Measurements from ENCODE around the gene CSRP1. TPM values are rescaled to one million over a fixed set of nuclear protein-coding genes. Genes with fewer than 3 reads are reported as not detected.
A peak's percentile ranks its signal among the peaks of the same experiment; 100 is the strongest.

CSRP1 gene
- total and polyA plus RNA-seq, 9 of the 15 experiments (the other 6 are each of a cell fraction or from before 2014, with no cell fraction given) = 6.8 to 39.4 (median 23.7) TPM

DNA sequence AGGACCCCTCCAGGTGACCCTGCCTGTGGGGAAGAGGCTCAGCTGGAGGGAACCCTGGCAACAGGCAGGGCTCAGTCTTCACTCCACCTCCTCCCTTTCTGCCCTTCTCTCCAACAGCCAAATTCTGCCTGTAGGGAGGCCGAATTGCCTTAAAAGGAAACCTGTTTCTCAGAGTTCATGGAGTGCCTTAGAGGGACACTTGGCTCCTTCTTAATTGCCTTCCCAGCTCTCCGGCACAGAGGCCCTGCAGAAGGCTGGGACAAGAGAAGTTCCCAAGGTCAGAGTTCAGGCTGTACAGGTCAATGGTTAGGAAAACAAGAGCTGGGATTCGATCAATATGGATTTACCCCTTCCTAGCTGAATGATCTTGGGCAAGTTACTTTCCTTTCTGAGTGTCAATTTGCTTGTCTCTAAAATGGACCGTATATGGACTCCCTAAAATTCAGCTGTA lies 6.2 kb downstream of the CSRP1 start:
- ATAC-seq = no peak
- 38% methylated on average over 4 of the region's 4 CpGs for WGBS (ENCODE audit: insufficient coverage, low coverage, missing lambda C conversion rate)
- Histone ChIP-seq H4K20me1 (replicated peaks; ENCODE audit: control insufficient read depth, insufficient read depth, low read length) (no peaks in the 10 kb centered on the region), H3K36me3 (ENCODE audit: control insufficient read depth, insufficient read depth, low read length) (no peaks in the 10 kb centered on the region), H3K79me2 (ENCODE audit: control insufficient read depth, insufficient read depth, low read length) (no peaks in the 10 kb centered on the region), H3K27ac (ENCODE audit: extremely low read depth, low read depth, low read length) (no peak overlapping the region), H3K4me1 (replicated peaks in 1 of 2; ENCODE audit: control insufficient read depth in 2 of 2, insufficient read depth in 2 of 2, low read length in 2 of 2) (peaks cover 0 to 5% of the 10 kb centered on the region in 2 experiments; a peak in 3 of 5 replicates), H3K9me1 (ENCODE audit: control insufficient read depth, insufficient read depth, low read length) (no peaks in the 10 kb centered on the region), H3K9ac (ENCODE audit: insufficient read depth in 1 of 2, low read depth in 2 of 2, low read length in 2 of 2) (no peak overlapping the region), H3K4me2 (ENCODE audit: insufficient read depth, low read length) (no peak overlapping the region), H3K9me3 (replicated peaks; ENCODE audit: control insufficient read depth, insufficient read depth, low read depth, low read length) (no peaks in the 10 kb centered on the region), H3K27me3 (ENCODE audit: control insufficient read depth in 2 of 2, insufficient read depth in 2 of 2, low read length in 2 of 2) (peaks cover 0 to 20% of the 10 kb centered on the region in 2 experiments; a peak in 1 of 5 replicates), H3K4me3 (no peak overlapping the region), H2AFZ (ENCODE audit: low read depth, low read length) (no peak overlapping the region)
- in situ Hi-C loops (cut with MboI) (no loop called here), intact Hi-C loops (cut with micrococcal nuclease) (no loop called here)
- ChIA-PET POLR2A (interaction anchor here (0.7 to 3.4 kb wide), 6 partner anchors 8 to 73 kb away, joined by 3 to 14 read pairs (median 4); no protein-coding TSS in a partner anchor), CTCF (ENCODE audit: low intra/inter-chr PET ratio) (no interaction called here)
- no TSS peak for BruUV-seq (replicated peaks)
- peak; percentile 26 for FAIRE-seq
- DNase-seq (ENCODE audit: extremely low read depth in 1 of 4, low spot score in 3 of 4) = no peak
- TF ChIP-seq, protein P1, sequence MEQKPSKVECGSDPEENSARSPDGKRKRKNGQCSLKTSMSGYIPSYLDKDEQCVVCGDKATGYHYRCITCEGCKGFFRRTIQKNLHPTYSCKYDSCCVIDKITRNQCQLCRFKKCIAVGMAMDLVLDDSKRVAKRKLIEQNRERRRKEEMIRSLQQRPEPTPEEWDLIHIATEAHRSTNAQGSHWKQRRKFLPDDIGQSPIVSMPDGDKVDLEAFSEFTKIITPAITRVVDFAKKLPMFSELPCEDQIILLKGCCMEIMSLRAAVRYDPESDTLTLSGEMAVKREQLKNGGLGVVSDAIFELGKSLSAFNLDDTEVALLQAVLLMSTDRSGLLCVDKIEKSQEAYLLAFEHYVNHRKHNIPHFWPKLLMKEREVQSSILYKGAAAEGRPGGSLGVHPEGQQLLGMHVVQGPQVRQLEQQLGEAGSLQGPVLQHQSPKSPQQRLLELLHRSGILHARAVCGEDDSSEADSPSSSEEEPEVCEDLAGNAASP (IDR thresholded peaks at IDR 0.05) = no peak
- no peak for TF ChIP-seq NR2C2 (CRISPR knock-in tag; IDR thresholded peaks at IDR 0.05)
- 0 out of 2 replicates have a peak, but pooled peaks have one; percentile 29 for TF ChIP-seq NR2C2 (tag; IDR thresholded peaks at IDR 0.05)
- no peak for TF ChIP-seq RBM34 (IDR thresholded peaks at IDR 0.05; ENCODE audit: borderline replicate concordance, insufficient read depth, low read length)
- TF ChIP-seq MYNN (IDR thresholded peaks at IDR 0.05) = no peak
- no peak for TF ChIP-seq MYNN (CRISPR knock-in tag; IDR thresholded peaks at IDR 0.05)
- no peak; the same call in 1 of the 2 replicates for TF ChIP-seq NR2C1 (IDR thresholded peaks at IDR 0.05)
- 0 out of 2 replicates have a peak, but pooled peaks have one; percentile 31 for TF ChIP-seq NR2C1 (tag; IDR thresholded peaks at IDR 0.05)
- no peak for TF ChIP-seq MED1 (CRISPR knock-in tag; IDR thresholded peaks at IDR 0.05; ENCODE audit: borderline replicate concordance)
- no peak for TF ChIP-seq MAFK (IDR thresholded peaks at IDR 0.05; ENCODE audit: low read length)
